SH-SY5Y (cell line): ENCODE data around the gene OTC.

Experiments
- GATA2 ChIP-seq: IDR thresholded peaks from 2 replicates; pipeline ENCODE4 v1.6.1; 2011; ENCODE audit warnings: mild to moderate bottlenecking, low read depth, low read length
- GATA3 ChIP-seq: IDR thresholded peaks from 2 replicates; pipeline ENCODE4 v1.6.1; 2011; ENCODE audit warnings: low read depth, mild to moderate bottlenecking, low read length, moderate library complexity

- TF ChIP-seq GATA2 (no peak), GATA3 (no peak)
These were observed 100.2 kb downstream of the OTC start for GRCh38 chrX:38452603-38453002.
